Measurements from ENCODE around the gene PTPN2.

Gene PTPN2

GRCh38 chr18:12883684-12884405 lies at the start of gene PTPN2:
PTPN2 (minus strand) TSS chr18:12884237; CDS start chr18:12884141, 96 bp downstream.
- TF ChIP-seq SUZ12 (IDR thresholded peaks at IDR 0.05; ENCODE audit: extremely low read depth, insufficient read depth, insufficient read length) (no peak), ZNF274 (IDR thresholded peaks at IDR 0.05; ENCODE audit: low read depth, low read length) (no peak), YY1 (IDR thresholded peaks at IDR 0.05; ENCODE audit: insufficient read depth, insufficient read length) (no peak)
- Histone ChIP-seq H3K4me3 (ENCODE audit: insufficient read length, low read depth) (peak within 1 kb of the TSS; percentile 89), H3K27me3 (ENCODE audit: insufficient read depth, insufficient read length) (no peaks in the 10 kb centered on the region), H3K4me1 (ENCODE audit: insufficient read depth, insufficient read length) (peaks cover 7% of the 10 kb centered on the region), H3K9me3 (ENCODE audit: insufficient read depth, low read length) (no peaks in the 10 kb centered on the region), H3K36me3 (ENCODE audit: insufficient read depth, insufficient read length, low read length) (peaks cover 4% of the 10 kb centered on the region), H3K9ac (ENCODE audit: insufficient read length, low read depth) (peak within 1 kb of the TSS; percentile 100)
- peak; percentile 66 for DNase-seq (ENCODE audit: low read depth, low spot score)

DNA sequence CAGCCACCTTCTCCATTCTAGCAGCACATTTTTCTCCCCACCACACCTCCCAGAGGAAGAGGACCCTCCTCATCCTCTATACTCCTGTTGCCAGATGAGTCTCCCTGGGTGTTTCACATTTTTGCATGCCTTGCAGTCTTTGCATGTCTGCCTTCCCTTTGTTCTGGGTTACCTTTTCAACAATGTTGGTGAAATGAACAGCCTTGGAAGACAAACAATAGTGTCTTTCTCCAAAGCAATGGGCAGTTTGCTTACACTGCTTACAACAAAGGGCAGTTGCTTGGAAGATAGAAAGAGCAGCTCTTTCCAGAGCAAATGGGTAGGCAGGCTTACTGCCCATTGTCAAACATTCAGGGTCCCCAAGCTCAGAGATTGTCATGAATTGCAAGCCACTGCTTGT lies 49.3 kb upstream of the PTPN2 start:
- DNase-seq (ENCODE audit: low read depth, low spot score): peak; percentile 5
- Histone ChIP-seq H3K9me3 (ENCODE audit: insufficient read depth, low read length) (no peaks in the 10 kb centered on the region), H3K9ac (ENCODE audit: insufficient read length, low read depth) (no peak overlapping the region), H3K36me3 (ENCODE audit: insufficient read depth, insufficient read length, low read length) (no peaks in the 10 kb centered on the region), H3K4me3 (ENCODE audit: insufficient read length, low read depth) (no peak overlapping the region), H3K27me3 (ENCODE audit: insufficient read depth, insufficient read length) (no peaks in the 10 kb centered on the region), H3K4me1 (ENCODE audit: insufficient read depth, insufficient read length) (no peaks in the 10 kb centered on the region)
- TF ChIP-seq YY1 (IDR thresholded peaks at IDR 0.05; ENCODE audit: insufficient read depth, insufficient read length): no peak
- TF ChIP-seq ZNF274 (IDR thresholded peaks at IDR 0.05; ENCODE audit: low read depth, low read length): no peak
- no peak for TF ChIP-seq SUZ12 (IDR thresholded peaks at IDR 0.05; ENCODE audit: extremely low read depth, insufficient read depth, insufficient read length)

- H3K4me1 ChIP-seq (ENCODE audit: insufficient read depth, insufficient read length): no peaks in the 10 kb centered on the region
- no peaks in the 10 kb centered on the region for H3K36me3 ChIP-seq (ENCODE audit: insufficient read depth, insufficient read length, low read length)
- no peak overlapping the region for H3K4me3 ChIP-seq (ENCODE audit: insufficient read length, low read depth)
- TF ChIP-seq ZNF274 (IDR thresholded peaks at IDR 0.05; ENCODE audit: low read depth, low read length) (no peak), YY1 (IDR thresholded peaks at IDR 0.05; ENCODE audit: insufficient read depth, insufficient read length) (no peak), SUZ12 (IDR thresholded peaks at IDR 0.05; ENCODE audit: extremely low read depth, insufficient read depth, insufficient read length) (no peak)
- H3K27me3 ChIP-seq (ENCODE audit: insufficient read depth, insufficient read length): no peaks in the 10 kb centered on the region
- DNase-seq (ENCODE audit: low read depth, low spot score): no peak
- H3K9ac ChIP-seq (ENCODE audit: insufficient read length, low read depth): no peak overlapping the region
- no peaks in the 10 kb centered on the region for H3K9me3 ChIP-seq (ENCODE audit: insufficient read depth, low read length)
Observed at GRCh38 chr18:12930908-12931307, 46.9 kb upstream of the PTPN2 start.

GRCh38 chr18:12930376-12930775 lies 46.3 kb upstream of the PTPN2 start:
- Histone ChIP-seq H3K36me3 (ENCODE audit: insufficient read depth, insufficient read length, low read length) (no peaks in the 10 kb centered on the region), H3K9me3 (ENCODE audit: insufficient read depth, low read length) (no peaks in the 10 kb centered on the region), H3K9ac (ENCODE audit: insufficient read length, low read depth) (no peak overlapping the region), H3K4me1 (ENCODE audit: insufficient read depth, insufficient read length) (no peaks in the 10 kb centered on the region), H3K27me3 (ENCODE audit: insufficient read depth, insufficient read length) (no peaks in the 10 kb centered on the region), H3K4me3 (ENCODE audit: insufficient read length, low read depth) (no peak overlapping the region)
- no peak for DNase-seq (ENCODE audit: low read depth, low spot score)
- TF ChIP-seq ZNF274 (IDR thresholded peaks at IDR 0.05; ENCODE audit: low read depth, low read length) (no peak), SUZ12 (IDR thresholded peaks at IDR 0.05; ENCODE audit: extremely low read depth, insufficient read depth, insufficient read length) (no peak), YY1 (IDR thresholded peaks at IDR 0.05; ENCODE audit: insufficient read depth, insufficient read length) (no peak)

DNA sequence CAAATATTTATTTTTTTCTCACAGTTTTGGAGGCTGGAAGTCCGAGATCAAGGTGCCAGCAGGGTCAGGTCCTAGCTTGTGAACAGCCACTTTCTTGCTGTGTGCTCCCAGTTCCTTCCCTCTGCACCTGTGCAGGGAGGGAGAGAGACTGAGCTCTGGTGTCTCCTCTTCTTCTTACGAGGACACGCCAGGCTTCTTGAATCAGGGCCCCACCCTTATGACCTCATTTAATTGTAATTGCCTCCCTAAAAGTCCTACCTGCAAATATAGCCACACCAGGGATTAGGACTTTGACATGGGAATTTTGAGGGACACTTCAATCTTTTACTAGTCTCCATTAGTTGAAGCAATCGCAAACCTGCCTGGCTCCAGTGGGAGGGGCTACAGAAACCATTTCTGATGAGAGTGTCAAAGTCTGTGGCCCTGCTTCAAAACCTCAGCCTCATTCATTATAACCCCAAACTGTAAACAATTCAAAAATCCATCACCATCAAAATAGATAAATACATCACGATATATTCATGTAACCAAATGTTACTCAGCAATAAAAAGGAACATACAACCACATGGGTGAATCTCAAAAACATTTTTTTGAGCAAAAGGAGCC lies 45.5 kb upstream of the PTPN2 start:
- Histone ChIP-seq H3K9ac (ENCODE audit: insufficient read length, low read depth) (no peak overlapping the region), H3K4me3 (ENCODE audit: insufficient read length, low read depth) (no peak overlapping the region), H3K36me3 (ENCODE audit: insufficient read depth, insufficient read length, low read length) (no peaks in the 10 kb centered on the region), H3K9me3 (ENCODE audit: insufficient read depth, low read length) (no peaks in the 10 kb centered on the region), H3K27me3 (ENCODE audit: insufficient read depth, insufficient read length) (no peaks in the 10 kb centered on the region), H3K4me1 (ENCODE audit: insufficient read depth, insufficient read length) (no peaks in the 10 kb centered on the region)
- no peak for DNase-seq (ENCODE audit: low read depth, low spot score)
- TF ChIP-seq SUZ12 (IDR thresholded peaks at IDR 0.05; ENCODE audit: extremely low read depth, insufficient read depth, insufficient read length) (no peak), YY1 (IDR thresholded peaks at IDR 0.05; ENCODE audit: insufficient read depth, insufficient read length) (no peak), ZNF274 (IDR thresholded peaks at IDR 0.05; ENCODE audit: low read depth, low read length) (no peak)

DNA sequence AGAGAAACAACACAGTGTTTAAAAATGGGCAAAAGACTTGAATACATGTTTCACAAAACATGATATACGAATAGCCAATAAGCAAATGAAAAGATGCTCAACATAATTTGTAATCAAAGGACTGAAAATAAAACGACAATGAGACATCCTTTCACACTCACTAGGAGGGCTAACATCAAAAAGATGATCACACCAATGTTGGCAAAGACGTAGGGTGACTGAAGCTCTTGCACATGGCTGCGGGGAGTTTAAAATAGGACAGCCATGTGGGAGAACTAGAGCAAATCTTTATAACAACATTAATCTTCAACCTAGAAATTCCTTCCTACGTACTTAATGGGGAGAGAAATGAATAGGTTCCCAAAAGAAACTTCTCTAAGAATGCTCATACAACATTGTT lies 44.6 kb upstream of the PTPN2 start:
- Histone ChIP-seq H3K4me3 (ENCODE audit: insufficient read length, low read depth) (no peak overlapping the region), H3K36me3 (ENCODE audit: insufficient read depth, insufficient read length, low read length) (no peaks in the 10 kb centered on the region), H3K4me1 (ENCODE audit: insufficient read depth, insufficient read length) (no peaks in the 10 kb centered on the region), H3K9me3 (ENCODE audit: insufficient read depth, low read length) (no peaks in the 10 kb centered on the region), H3K27me3 (ENCODE audit: insufficient read depth, insufficient read length) (no peaks in the 10 kb centered on the region), H3K9ac (ENCODE audit: insufficient read length, low read depth) (no peak overlapping the region)
- no peak for DNase-seq (ENCODE audit: low read depth, low spot score)
- TF ChIP-seq SUZ12 (IDR thresholded peaks at IDR 0.05; ENCODE audit: extremely low read depth, insufficient read depth, insufficient read length) (no peak), YY1 (IDR thresholded peaks at IDR 0.05; ENCODE audit: insufficient read depth, insufficient read length) (no peak), ZNF274 (IDR thresholded peaks at IDR 0.05; ENCODE audit: low read depth, low read length) (no peak)

DNA sequence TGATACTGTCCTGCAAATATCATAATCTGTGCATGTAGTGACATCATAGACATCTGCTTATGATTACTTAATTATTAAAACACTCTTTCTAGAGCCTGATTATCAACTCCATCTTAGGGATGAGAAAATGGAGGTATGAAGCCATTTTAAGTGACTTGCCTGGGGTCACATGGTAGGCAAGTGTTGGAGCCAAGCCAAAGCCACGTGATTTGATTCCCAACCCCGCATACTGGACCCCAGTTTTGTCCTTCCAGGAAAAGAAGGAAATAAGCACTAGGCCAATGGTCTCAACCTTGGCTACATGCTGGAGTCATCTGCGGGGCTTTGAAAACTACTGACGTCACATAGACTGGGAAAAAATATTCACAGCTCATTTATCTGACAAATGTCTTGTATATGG lies 44.2 kb upstream of the PTPN2 start:
- TF ChIP-seq ZNF274 (IDR thresholded peaks at IDR 0.05; ENCODE audit: low read depth, low read length) (no peak), SUZ12 (IDR thresholded peaks at IDR 0.05; ENCODE audit: extremely low read depth, insufficient read depth, insufficient read length) (no peak), YY1 (IDR thresholded peaks at IDR 0.05; ENCODE audit: insufficient read depth, insufficient read length) (no peak)
- no peaks in the 10 kb centered on the region for H3K9me3 ChIP-seq (ENCODE audit: insufficient read depth, low read length)
- no peak for DNase-seq (ENCODE audit: low read depth, low spot score)

More for the DNA sequence above, 44.2 kb upstream of the PTPN2 start:
- H3K36me3 ChIP-seq (ENCODE audit: insufficient read depth, insufficient read length, low read length): no peaks in the 10 kb centered on the region
- no peak overlapping the region for H3K9ac ChIP-seq (ENCODE audit: insufficient read length, low read depth)
- no peaks in the 10 kb centered on the region for H3K27me3 ChIP-seq (ENCODE audit: insufficient read depth, insufficient read length)
- H3K4me1 ChIP-seq (ENCODE audit: insufficient read depth, insufficient read length): no peaks in the 10 kb centered on the region
- H3K4me3 ChIP-seq (ENCODE audit: insufficient read length, low read depth): no peak overlapping the region
